K562 (cell line): ENCODE data around the gene AHSA1. TPM values are rescaled to one million over a fixed set of nuclear protein-coding genes. Genes with fewer than 3 reads are reported as not detected.

ENCODE experiments used
- ATF7 ChIP-seq: fragments of 450-650 bp; IDR thresholded peaks from 2 replicates; pipeline ENCODE4 v1.7.1; 2014; ENCODE audit warnings: mild to moderate bottlenecking, moderate library complexity
- BMI1 ChIP-seq: fragments of 150-350 bp; IDR thresholded peaks from 2 replicates; pipeline ENCODE4 v1.6.1; 2014; ENCODE audit warnings: low read length
- CBFA2T3 ChIP-seq: fragments of 450-650 bp; IDR thresholded peaks from 2 replicates; pipeline ENCODE4 v1.6.1; 2017
- CEBPG ChIP-seq, 3 experiments: fragments of 200-800 bp in 1 of 3; sonication (Bioruptor generic) in 1 of 3; sonication (generic) in 1 of 3; formaldehyde crosslinking in 1 of 3; IDR thresholded peaks in 2 of 3; conservative IDR thresholded peaks in 1 of 3; 2 replicates each; pipeline versions ENCODE4 v1.6.1 to v1.8.0; 2016 to 2022; ENCODE audit warnings: missing compliant biosample characterization in 2 of 3, missing genetic modification characterization in 2 of 3, mild to moderate bottlenecking in 1 of 3, missing genetic modification reagents in 1 of 3
- CTBP1 ChIP-seq: fragments of 450-650 bp; IDR thresholded peaks from 2 replicates; pipeline ENCODE4 v1.6.1; 2016; ENCODE audit warnings: borderline replicate concordance
- DIDO1 ChIP-seq: fragments of 450-650 bp; IDR thresholded peaks from 2 replicates; pipeline ENCODE4 v1.6.1; 2016; ENCODE audit warnings: low read depth, missing biosample characterization, missing genetic modification characterization
- E2F4 ChIP-seq: sonication (generic); formaldehyde crosslinking; IDR thresholded peaks from 2 replicates; pipeline ENCODE4 v1.8.0; 2022; ENCODE audit warnings: mild to moderate bottlenecking, low read depth, missing genetic modification reagents
- ETV5 ChIP-seq: sonication (generic); formaldehyde crosslinking; IDR thresholded peaks from 2 replicates; pipeline ENCODE4 v1.4.0; 2020; ENCODE audit warnings: low read depth, mild to moderate bottlenecking, missing genetic modification reagents
- HDAC2 ChIP-seq: fragments of 450-650 bp; IDR thresholded peaks from 2 replicates; pipeline ENCODE4 v1.6.1; 2016; ENCODE audit warnings: mild to moderate bottlenecking
- HNRNPK ChIP-seq: fragments of 200-400 bp; formaldehyde crosslinking; IDR thresholded peaks from one replicate; pipeline ENCODE4 v1.6.1; 2018; ENCODE audit warnings: mild to moderate bottlenecking, low read depth, low read length; ENCODE audit not compliant: poor library complexity, severe bottlenecking
- IRF2 ChIP-seq: sonication (generic); formaldehyde crosslinking; IDR thresholded peaks from 2 replicates; pipeline ENCODE4 v1.8.1; 2022; ENCODE audit warnings: mild to moderate bottlenecking, missing genetic modification reagents
- KAT2B ChIP-seq: IDR thresholded peaks from one replicate; pipeline ENCODE4 v1.6.1; 2012; ENCODE audit warnings: low read depth, mild to moderate bottlenecking, control low read depth, inconsistent platforms, low read length, moderate library complexity
- LARP7 ChIP-seq: fragments of 450-650 bp; IDR thresholded peaks from 2 replicates; pipeline ENCODE4 v1.6.1; 2016
- MNT ChIP-seq, 2 experiments: fragments of 450-650 bp; conservative IDR thresholded peaks; 2 replicates each; pipeline ENCODE4 v1.6.1; 2017; ENCODE audit warnings: mild to moderate bottlenecking in 2 of 2, moderate library complexity in 2 of 2
- NR1H2 ChIP-seq: sonication (generic); formaldehyde crosslinking; IDR thresholded peaks from 2 replicates; pipeline ENCODE4 v1.4.0; 2020; ENCODE audit warnings: mild to moderate bottlenecking, missing genetic modification reagents
- POLR3G ChIP-seq: IDR thresholded peaks from 2 replicates; pipeline ENCODE4 v1.6.1; 2011; ENCODE audit not compliant: insufficient read length, insufficient replicate concordance; ENCODE audit errors: extremely low read depth
- PRPF4 ChIP-seq: fragments of 200-400 bp; formaldehyde crosslinking; IDR thresholded peaks from one replicate; pipeline ENCODE4 v1.6.1; 2017; ENCODE audit warnings: low read length, low read depth, mild to moderate bottlenecking; ENCODE audit not compliant: insufficient read depth, poor library complexity, severe bottlenecking
- RAD21 ChIP-seq, 2 experiments: fragments of 250-450 bp in 1 of 2; fragments of 450-650 bp in 1 of 2; sonication (Bioruptor Pico) in 1 of 2; formaldehyde crosslinking in 1 of 2; IDR thresholded peaks in 1 of 2; conservative IDR thresholded peaks in 1 of 2; 2 replicates each; pipeline versions ENCODE4 v1.4.0 to v1.8.0; 2020 to 2022; ENCODE audit warnings: mild to moderate bottlenecking in 2 of 2, moderate library complexity in 1 of 2
- RBM15 ChIP-seq: fragments of 200-400 bp; formaldehyde crosslinking; IDR thresholded peaks from 2 replicates; pipeline ENCODE4 v1.6.1; 2018; ENCODE audit warnings: mild to moderate bottlenecking, low read length, moderate library complexity; ENCODE audit not compliant: insufficient read depth
- RBM25 ChIP-seq: fragments of 200-400 bp; formaldehyde crosslinking; IDR thresholded peaks from 2 replicates; pipeline ENCODE4 v1.6.1; 2018; ENCODE audit warnings: low read length, low read depth, moderate library complexity; ENCODE audit not compliant: severe bottlenecking
- SETDB1 ChIP-seq: IDR thresholded peaks from one replicate; pipeline ENCODE4 v1.6.1; 2012; ENCODE audit warnings: low read length, control low read depth, inconsistent platforms
- SP2 ChIP-seq: IDR thresholded peaks from 2 replicates; pipeline ENCODE4 v1.6.1; 2011; ENCODE audit warnings: mild to moderate bottlenecking, low read depth, low read length, moderate library complexity; ENCODE audit not compliant: poor library complexity, severe bottlenecking; ENCODE audit errors: extremely low read depth
- SREBF2 ChIP-seq: sonication (generic); formaldehyde crosslinking; IDR thresholded peaks from 2 replicates; pipeline ENCODE4 v1.4.0; 2020; ENCODE audit warnings: mild to moderate bottlenecking, missing genetic modification reagents
- TCFL5 ChIP-seq: fragments of 250-450 bp; sonication (Bioruptor Pico); conservative IDR thresholded peaks from 2 replicates; pipeline ENCODE4 v1.6.1; 2021; ENCODE audit warnings: mild to moderate bottlenecking, moderate library complexity, matching md5 sums
- ZBTB17 ChIP-seq: fragments of 450-650 bp; formaldehyde crosslinking; IDR thresholded peaks from 2 replicates; pipeline ENCODE4 v1.4.0; 2020; ENCODE audit warnings: mild to moderate bottlenecking
- ZFX ChIP-seq: sonication (generic); formaldehyde crosslinking; IDR thresholded peaks from 2 replicates; pipeline ENCODE4 v1.8.0; 2022; ENCODE audit warnings: mild to moderate bottlenecking, missing genetic modification reagents, moderate library complexity
- ZNF408 ChIP-seq: fragments of 250-450 bp; sonication (Bioruptor Pico); IDR thresholded peaks from 2 replicates; pipeline ENCODE4 v1.4.0; 2020; ENCODE audit warnings: low read depth, mild to moderate bottlenecking, moderate library complexity
- ZNF79 ChIP-seq: fragments of 250-450 bp; sonication (Bioruptor Pico); IDR thresholded peaks from 2 replicates; pipeline ENCODE4 v1.4.0; 2020; ENCODE audit warnings: low read depth, mild to moderate bottlenecking, moderate library complexity
- polyA plus RNA-seq, 8 experiments: library from polyadenylated mRNA; depleted of rRNA in 4 of 8; stranded (reverse) in 5 of 8; unstranded in 3 of 8; fragments of >200 nt; fragmentation: Nextera tagmentation in 2 of 8; fragmentation: Illumina TruSeq in 1 of 8; extraction: Ambion mirVana in 2 of 8; extraction: Trizol in 1 of 8; gene quantifications; 2 replicates each; pipeline versions ENCODE4 v1.2.1 to v1.2.3, GENCODE V29; 2011 to 2014; ENCODE audit warnings: inconsistent platforms in 1 of 8, missing spikeins in 1 of 8
- total RNA-seq, 7 experiments: library from RNA; depleted of rRNA in 6 of 7; stranded (reverse); fragments of >200 nt in 6 of 7; fragmentation: Illumina TruSeq in 2 of 7; extraction: Trizol in 2 of 7; gene quantifications; 2 replicates each; pipeline versions ENCODE4 v1.2.1 to v1.2.3, GENCODE V29; 2011 to 2021; ENCODE audit warnings: low replicate concordance in 1 of 7

Gene AHSA1
- total and polyA plus RNA-seq, 9 of the 15 experiments (the other 6 are each of a cell fraction or from before 2014, with no cell fraction given), result 41.4 to 317 (median 184) TPM

- no peak for TF ChIP-seq KAT2B
- TF ChIP-seq ZNF79 (CRISPR knock-in tag), result no peak
- no peak for TF ChIP-seq BMI1
- TF ChIP-seq SETDB1, result no peak
- TF ChIP-seq SREBF2 (CRISPR knock-in tag), result no peak
- TF ChIP-seq CEBPG (CRISPR knock-in tag; IDR thresholded peaks at IDR 0.05), result no peak
- TF ChIP-seq CEBPG (tag; conservative IDR thresholded peaks at IDR 0.05 in 1 of 2, IDR thresholded peaks at IDR 0.05 in 1 of 2), result no peak
- no peak for TF ChIP-seq CTBP1
- no peak for TF ChIP-seq PRPF4
- no peak for TF ChIP-seq LARP7
- TF ChIP-seq CBFA2T3, result no peak
- peak; percentile 89 for TF ChIP-seq ATF7
- TF ChIP-seq MNT (conservative IDR thresholded peaks at IDR 0.05), result peak; percentile 76
- no peak for TF ChIP-seq HDAC2
- TF ChIP-seq RBM25, result peak; percentile 48
- no peak for TF ChIP-seq SP2
- TF ChIP-seq DIDO1, result peak; percentile 88
- no peak for TF ChIP-seq IRF2 (CRISPR knock-in tag)
- no peak for TF ChIP-seq ZBTB17 (CRISPR knock-in tag)
- TF ChIP-seq ZFX (CRISPR knock-in tag), result peak; percentile 73; the same call in 1 of the 2 replicates
- TF ChIP-seq TCFL5 (CRISPR knock-in tag), result no peak
- no peak for TF ChIP-seq ZNF408 (CRISPR knock-in tag)
- TF ChIP-seq RAD21 (CRISPR knock-in tag; conservative IDR thresholded peaks at IDR 0.05 in 1 of 2, IDR thresholded peaks at IDR 0.05 in 1 of 2), result no peak
- no peak for TF ChIP-seq NR1H2 (CRISPR knock-in tag)
- no peak for TF ChIP-seq HNRNPK
- TF ChIP-seq E2F4 (CRISPR knock-in tag), result no peak
- TF ChIP-seq ETV5 (CRISPR knock-in tag), result peak; percentile 65; the same call in 1 of the 2 replicates
- TF ChIP-seq RBM15, result no peak
- TF ChIP-seq POLR3G, result no peak
Measured at GRCh38 chr14:77457522-77458248, at the start of gene AHSA1, which contains the start of gene VIPAS39 (continued).
